Left colon (tissue), 2 donors: ENCODE measurements around the gene MRAP. TPM values are rescaled to one million over a fixed set of nuclear protein-coding genes. Genes with fewer than 3 reads are reported as not detected.

Experiments used
- ATAC-seq: fragments of 200-7000 bp; cut with Tn5 transposase; one replicate; pipeline ENCODE4 v1.9.1; 2020; ENCODE audit warnings: mild to moderate bottlenecking, moderate library complexity
- DNase-seq, 2 donors: peaks; one replicate each; pipeline ENCODE4 v3.0.0-alpha.2; 2020
- intact Hi-C, 2 donors: fragments of 100-400 bp; cut with DNase I in 1 of 2; cut with micrococcal nuclease in 1 of 2; formaldehyde crosslinking; loops; one replicate each; pipeline versions ENCODE4 v1.11.2 to v1.14.0; 2022; cut with DNase I, micrococcal nuclease
- total RNA-seq, 2 donors: library from RNA; stranded (reverse); fragmentation: NEBNext Ultra II Directional; extraction: Animal tissue kit (Norgen Biotek cat#: 25700); gene quantifications; one replicate each; pipeline ENCODE4 v1.2.1, GENCODE V29; 2021
- donor health status: DM: no; HTN: no; CAD: no.
- donor health status: DM: yes; HTN: yes; CAD: no.

MRAP gene
- total RNA-seq, 2 donors from 2014 or later = not detected

DNA sequence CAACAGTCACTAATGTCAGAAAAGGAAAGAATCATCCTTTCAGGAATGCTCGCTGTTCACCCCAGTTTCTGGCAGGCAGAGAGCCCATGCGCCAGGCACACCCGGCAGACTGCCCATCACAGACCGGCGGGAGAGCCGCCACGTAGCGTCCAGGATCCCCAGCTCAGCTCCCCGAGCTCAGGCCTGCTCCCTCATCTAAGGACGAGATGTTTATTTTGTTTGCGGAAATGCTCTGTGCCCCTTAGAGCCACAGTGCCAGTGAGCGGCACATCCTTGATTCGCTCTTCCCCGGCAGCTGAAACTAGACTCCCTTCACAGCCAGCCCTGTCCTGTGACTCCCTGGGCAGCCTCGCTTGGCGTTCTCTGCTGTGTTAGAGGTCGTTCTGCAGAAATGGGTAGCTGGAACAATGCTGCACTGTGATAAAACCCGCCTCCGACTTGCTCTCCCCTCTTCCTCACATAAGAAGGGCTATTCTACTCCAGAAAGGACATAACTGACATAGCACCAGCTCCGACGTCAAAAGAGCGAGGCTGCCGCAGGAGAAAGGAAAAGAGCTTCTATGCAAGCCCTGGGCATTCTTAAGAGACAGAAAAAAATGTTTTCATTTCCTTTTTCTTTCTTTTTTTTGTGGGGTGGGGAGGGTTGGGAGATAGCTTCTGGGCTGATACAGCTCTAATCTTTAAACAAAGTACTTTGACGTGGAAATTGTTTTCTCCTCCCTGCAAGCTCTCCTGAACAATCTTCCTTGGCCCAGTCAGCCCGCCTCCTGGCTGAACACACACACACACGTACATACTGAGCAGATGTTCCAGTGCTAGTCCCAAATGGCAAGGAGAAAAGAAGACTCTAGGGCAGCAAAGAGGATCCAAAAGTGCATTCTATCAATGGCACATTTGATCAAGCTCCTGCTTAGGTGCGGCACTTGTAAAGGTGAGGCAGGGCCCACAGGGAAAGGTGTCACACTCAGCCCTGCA, 37.2 kb downstream of the MRAP start:
- intact Hi-C loops = no loop called here
- ATAC-seq = no peak

GRCh38 chr21:32336711-32337110, 38.1 kb downstream of the MRAP start:
- DNase-seq (no peak), ATAC-seq (no peak)
- intact Hi-C loops = no loop called here

More for the DNA sequence above, 37.2 kb downstream of the MRAP start:
- no peak for DNase-seq

DNA sequence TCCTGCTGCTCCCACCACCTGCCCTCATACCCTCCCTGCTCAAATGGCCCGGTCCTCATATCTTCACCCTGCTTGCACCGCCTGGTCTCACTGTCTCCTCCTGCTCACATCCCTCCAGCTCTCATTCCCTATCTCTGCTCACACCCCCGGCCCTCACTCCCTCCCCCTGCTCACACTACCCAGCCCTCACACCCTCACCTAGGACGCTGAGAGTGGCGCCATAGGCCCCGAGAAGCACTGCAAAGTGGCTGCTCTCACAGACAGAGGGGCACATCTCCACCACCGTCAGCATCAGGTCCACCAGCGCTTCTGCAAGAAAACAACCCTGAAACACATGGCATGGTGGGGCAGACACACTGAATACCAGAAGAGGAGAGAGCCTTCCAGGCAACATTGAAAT, 38.6 kb downstream of the MRAP start:
- intact Hi-C loops = no loop called here
- DNase-seq (no peak), ATAC-seq (no peak)

GRCh38 chr21:32338209-32338921, 39.7 kb downstream of the MRAP start:
- DNase-seq (no peak), ATAC-seq (no peak)
- intact Hi-C loops = no loop called here

DNA sequence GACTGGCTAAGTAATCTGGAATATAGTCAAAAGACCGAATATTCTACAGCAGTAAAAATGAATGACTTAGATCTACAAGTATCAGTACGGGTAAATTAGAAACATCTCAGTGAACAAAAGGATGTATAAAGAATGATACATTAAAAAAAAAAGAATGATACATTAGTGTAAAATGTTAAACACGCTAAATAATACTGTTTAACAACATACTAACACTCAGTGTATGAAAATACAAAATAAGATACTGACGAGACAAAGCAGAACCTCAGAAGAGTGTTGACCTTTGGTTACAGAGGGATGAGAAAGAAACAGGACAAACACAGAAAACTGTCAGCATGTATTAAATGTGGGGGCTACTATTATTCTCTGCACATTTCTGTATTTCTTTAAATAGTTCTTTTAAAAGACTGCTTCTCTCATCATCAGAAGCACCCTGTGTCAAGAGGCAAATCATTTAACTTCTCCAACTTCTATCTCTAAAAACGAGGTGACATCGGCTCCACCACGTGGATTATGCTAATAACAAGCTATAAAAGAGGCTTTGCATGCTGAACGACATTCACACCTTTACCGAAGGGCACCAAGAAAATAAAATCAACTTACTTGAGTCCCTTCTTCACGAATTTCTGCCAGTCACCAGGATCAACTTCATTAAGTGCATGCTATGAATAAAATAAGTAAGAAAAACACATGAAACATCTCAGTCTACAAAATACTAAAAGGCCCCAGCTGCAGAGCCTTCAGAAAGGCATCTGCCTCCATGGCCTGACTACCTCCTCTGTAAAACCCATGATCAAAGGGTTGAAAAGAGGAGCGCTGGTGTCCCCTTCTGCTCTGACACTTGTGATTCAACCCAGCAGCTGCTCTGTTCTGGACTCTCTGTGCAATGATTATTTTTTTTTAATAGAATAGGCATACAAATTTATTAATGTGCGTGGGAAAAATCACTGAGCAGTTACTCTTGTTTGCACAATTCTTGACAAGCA, 42.5 kb downstream of the MRAP start:
- ATAC-seq = no peak
- intact Hi-C loops = no loop called here
- DNase-seq = no peak

- DNase-seq (no peak), ATAC-seq (no peak)
- intact Hi-C loops = no loop called here
Measured at GRCh38 chr21:32346951-32347350, 48.3 kb downstream of the MRAP start.

GRCh38 chr21:32347351-32347750, 48.7 kb downstream of the MRAP start:
- no peak for DNase-seq
- intact Hi-C loops = no loop called here
- no peak for ATAC-seq

GRCh38 chr21:32347977-32348376, 49.3 kb downstream of the MRAP start:
- ATAC-seq = peak; percentile 88
- intact Hi-C loops = no loop called here
- peak; percentile 24 to 37 for DNase-seq

GRCh38 chr21:32348604-32349332, 50.1 kb downstream of the MRAP start:
- no peak for DNase-seq
- intact Hi-C loops = no loop called here
- peak; percentile 22 for ATAC-seq

- intact Hi-C loops = no loop called here
- ATAC-seq (no peak), DNase-seq (no peak)
Measured at GRCh38 chr21:32349333-32349944, 50.8 kb downstream of the MRAP start.

GRCh38 chr21:32350211-32350980, 51.7 kb downstream of the MRAP start:
- no peak for ATAC-seq
- DNase-seq = no peak
- intact Hi-C loops = no loop called here

DNA sequence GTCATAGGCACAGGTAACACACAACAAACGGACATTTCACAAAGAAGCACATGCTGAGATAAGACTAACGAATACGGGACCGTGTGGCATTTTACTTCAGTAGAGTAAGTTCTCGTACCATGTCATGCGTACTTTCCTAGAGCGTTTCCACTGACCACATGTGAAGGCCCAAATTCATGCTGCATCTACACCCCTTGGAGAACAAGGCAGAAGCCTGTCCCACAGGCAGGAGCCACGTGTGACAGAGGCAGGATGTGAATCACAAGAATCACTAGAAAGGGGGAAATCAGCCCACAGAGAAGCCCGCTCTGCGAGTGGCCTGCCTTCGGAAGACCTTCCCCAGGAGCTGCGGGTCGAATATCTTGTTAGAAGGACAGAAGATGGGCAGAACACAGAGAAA, 52.3 kb downstream of the MRAP start:
- intact Hi-C loops = no loop called here
- ATAC-seq (no peak), DNase-seq (no peak)

DNA sequence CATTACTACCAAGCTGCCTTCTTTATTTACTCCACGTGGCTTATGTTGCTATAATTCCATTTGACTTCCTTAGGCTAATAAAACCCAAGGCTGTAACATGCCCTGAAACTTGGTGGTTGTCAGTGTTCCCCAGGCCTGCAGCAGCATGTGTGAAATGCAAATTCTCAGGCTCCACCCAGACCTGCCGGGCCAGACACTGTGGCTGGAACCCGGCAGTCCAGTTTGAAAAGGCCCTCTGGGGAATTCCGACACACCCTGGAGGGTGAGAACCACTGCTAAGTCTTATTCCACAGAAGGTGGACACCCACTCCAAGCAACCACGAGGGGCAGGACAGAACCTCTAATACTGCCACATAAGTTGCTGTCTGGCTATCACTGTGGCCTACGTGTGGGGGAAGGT, 52.8 kb downstream of the MRAP start:
- intact Hi-C loops = no loop called here
- no peak for ATAC-seq
- no peak for DNase-seq

DNA sequence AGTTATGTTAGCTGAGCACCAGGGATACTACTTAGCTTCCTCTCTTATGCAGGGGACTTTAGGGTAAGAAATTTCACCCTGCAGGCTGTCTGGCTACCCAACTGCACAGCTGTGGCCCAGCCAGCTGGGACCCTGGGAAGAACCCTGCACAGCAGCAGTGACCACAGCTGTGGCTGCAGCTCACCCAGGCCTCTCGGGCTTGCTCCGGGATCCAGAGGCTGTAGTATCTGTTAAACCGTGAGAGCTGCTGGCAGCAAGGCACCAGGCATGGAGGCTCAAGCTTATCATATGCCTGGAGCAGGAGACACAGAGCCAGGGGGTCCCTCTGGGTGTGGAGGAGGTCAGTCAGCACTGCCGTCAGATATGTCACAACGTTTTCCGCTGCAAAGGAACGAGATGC, 53.9 kb downstream of the MRAP start:
- DNase-seq (no peak), ATAC-seq (no peak)
- intact Hi-C loops = no loop called here

- ATAC-seq = no peak
- intact Hi-C loops = no loop called here
- no peak for DNase-seq
Measured at GRCh38 chr21:32353002-32353711, 54.5 kb downstream of the MRAP start.

DNA sequence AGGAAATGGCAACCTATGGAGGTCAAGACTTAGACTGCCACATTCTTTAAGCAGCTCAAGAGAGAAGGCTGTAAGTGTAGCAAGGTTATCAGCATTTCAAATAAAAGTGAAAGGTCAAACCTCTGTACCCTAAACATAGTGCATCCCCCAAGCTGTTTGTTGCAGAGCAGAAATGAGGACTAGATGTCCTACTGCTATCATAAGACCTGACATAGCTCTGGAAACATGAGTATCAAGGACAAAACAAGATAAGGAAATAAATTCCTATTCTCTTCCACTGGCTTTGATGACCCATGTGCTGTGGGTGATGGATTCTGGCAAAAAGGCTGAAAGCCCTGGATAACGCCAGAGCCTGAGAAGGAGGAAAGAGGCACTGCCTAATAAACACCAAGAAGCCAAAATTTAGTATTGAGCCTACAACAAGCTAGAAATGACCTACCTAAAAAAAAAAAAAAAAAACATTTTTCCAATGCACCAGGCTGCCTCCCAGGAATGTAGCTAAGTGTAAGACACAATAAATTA, 58.3 kb downstream of the MRAP start:
- DNase-seq = no peak
- no peak for ATAC-seq
- intact Hi-C loops = no loop called here
